Esophagus muscularis mucosa (tissue), 4 donors: ENCODE results near the gene SORBS1. TPM values are rescaled to one million over a fixed set of nuclear protein-coding genes. Genes with fewer than 3 reads are reported as not detected.

ENCODE experiments used
- DNase-seq: peaks from one replicate; pipeline ENCODE4 v3.0.0-alpha.2; 2017; ENCODE audit errors: extremely low spot score
- H3K27ac ChIP-seq, 4 donors: fragments of 200-600 bp; sonication (generic); replicated peaks in 1 of 4; 1 replicate in 3 of 4; 2 replicates in 1 of 4; pipeline ENCODE4 v1.5.1; 2016 to 2019; ENCODE audit warnings: mild to moderate bottlenecking in 1 of 4
- H3K27me3 ChIP-seq, 4 donors: fragments of 200-600 bp; sonication (generic); one replicate each; pipeline versions ENCODE4 v1.5.1 to v1.6.0; 2016 to 2019
- H3K36me3 ChIP-seq, 4 donors: fragments of 200-600 bp; sonication (generic); one replicate each; pipeline ENCODE4 v1.5.1; 2016 to 2019
- H3K4me1 ChIP-seq, 4 donors: fragments of 200-600 bp; sonication (generic); one replicate each; pipeline ENCODE4 v1.5.1; 2016 to 2019
- H3K4me3 ChIP-seq, 4 donors: fragments of 200-600 bp; sonication (generic); 1 replicate in 2 of 4; 2 replicates in 2 of 4; pipeline ENCODE4 v1.5.1; 2016 to 2019; ENCODE audit warnings: mild to moderate bottlenecking in 4 of 4, moderate library complexity in 1 of 4
- H3K9me3 ChIP-seq, 4 donors: fragments of 200-600 bp; sonication (generic); 1 replicate in 3 of 4; 2 replicates in 1 of 4; pipeline ENCODE4 v1.5.1; 2016 to 2019
- EP300 ChIP-seq: sonication (generic); formaldehyde crosslinking; IDR thresholded peaks from one replicate; pipeline ENCODE4 v1.6.1; 2017; ENCODE audit warnings: antibody characterized with exemption
- POLR2A ChIP-seq: fragments of 450-650 bp; IDR thresholded peaks from one replicate; pipeline ENCODE4 v1.6.1; 2017; ENCODE audit warnings: antibody characterized with exemption, moderate library complexity, mild to moderate bottlenecking, low read depth
- POLR2AphosphoS5 ChIP-seq, 2 donors: sonication (generic); formaldehyde crosslinking; IDR thresholded peaks; one replicate each; pipeline ENCODE4 v1.6.1; 2017; ENCODE audit warnings: antibody characterized with exemption in 2 of 2
- WGBS: methylation state at CpG from one replicate; pipeline ENCODE4 v1.1.5; 2018; 5-methylcytosine and 5-hydroxymethylcytosine counted together
- intact Hi-C: fragments of 100-400 bp; cut with DNase I; formaldehyde crosslinking; loops from one replicate; pipeline ENCODE4 v1.15.1; 2023
- total RNA-seq, 4 donors: library from RNA; depleted of rRNA; stranded (reverse); fragments of >200 nt; gene quantifications; one replicate each; pipeline versions ENCODE4 v1.1.0 to v1.2.1, GENCODE V29; 2016
- TF ChIP-seq, protein P1 (sequence below), 3 experiments: fragments of 200-600 bp in 2 of 3; fragments of 450-650 bp in 1 of 3; sonication (generic) in 2 of 3; IDR thresholded peaks; one replicate each; pipeline ENCODE4 v1.5.1; 2017 to 2019; ENCODE audit warnings: antibody characterized with exemption in 3 of 3, mild to moderate bottlenecking in 2 of 3, moderate library complexity in 1 of 3

Gene SORBS1
- total RNA-seq, 4 donors from 2014 or later, result 1,569 to 2,231 (median 1,854) TPM

DNA sequence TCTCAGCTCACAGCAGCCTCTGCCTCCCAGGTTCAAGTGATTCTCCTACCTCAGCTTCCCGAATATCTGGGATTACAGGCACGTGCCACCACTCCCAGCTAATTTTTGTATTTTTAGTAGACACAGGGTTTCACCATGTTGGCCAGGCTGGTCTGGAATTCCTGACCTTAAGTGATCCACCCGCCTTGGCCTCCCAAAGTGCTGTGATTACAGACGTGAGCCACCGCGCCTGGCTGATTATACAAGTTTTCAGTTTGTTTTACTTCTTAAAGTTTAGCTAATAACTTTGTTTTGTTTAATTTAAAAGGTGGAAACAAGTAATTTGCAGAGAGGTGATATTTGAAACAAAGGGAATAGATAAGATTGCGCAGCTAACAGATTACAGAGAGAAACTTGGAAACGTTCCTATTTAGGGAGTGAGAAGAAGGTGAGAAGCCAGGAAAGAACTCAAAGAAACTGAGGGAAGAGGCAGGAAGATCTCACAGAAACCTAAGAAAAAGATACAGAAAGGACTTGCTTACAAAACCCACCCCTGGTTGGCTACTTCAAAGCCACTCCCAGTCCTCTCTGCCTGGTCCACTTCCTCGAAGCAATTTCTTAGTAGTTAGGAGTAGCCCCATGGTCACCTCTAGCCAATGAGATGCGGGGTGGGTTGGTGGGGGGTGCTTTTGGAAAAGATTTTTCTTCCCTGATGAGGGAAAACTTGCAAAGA, 255.4 kb downstream of the SORBS1 start:
- Histone ChIP-seq H3K27ac (no peak overlapping the region), H3K9me3 (no peaks in the 10 kb centered on the region), H3K4me3 (no peak overlapping the region), H3K4me1 (peaks cover 19 to 24% (median 20%) of the 10 kb centered on the region in 4 donors), H3K36me3 (no peaks in the 10 kb centered on the region), H3K27me3 (no peaks in the 10 kb centered on the region)
- intact Hi-C loops, result no loop called here
- WGBS, result 67% methylated on average over 10 of the region's 10 CpGs
- no peak for DNase-seq
- no peak for TF ChIP-seq EP300
- TF ChIP-seq POLR2A, result no peak
- TF ChIP-seq POLR2AphosphoS5 (IDR thresholded peaks at IDR 0.05), result no peak
- TF ChIP-seq, protein P1, sequence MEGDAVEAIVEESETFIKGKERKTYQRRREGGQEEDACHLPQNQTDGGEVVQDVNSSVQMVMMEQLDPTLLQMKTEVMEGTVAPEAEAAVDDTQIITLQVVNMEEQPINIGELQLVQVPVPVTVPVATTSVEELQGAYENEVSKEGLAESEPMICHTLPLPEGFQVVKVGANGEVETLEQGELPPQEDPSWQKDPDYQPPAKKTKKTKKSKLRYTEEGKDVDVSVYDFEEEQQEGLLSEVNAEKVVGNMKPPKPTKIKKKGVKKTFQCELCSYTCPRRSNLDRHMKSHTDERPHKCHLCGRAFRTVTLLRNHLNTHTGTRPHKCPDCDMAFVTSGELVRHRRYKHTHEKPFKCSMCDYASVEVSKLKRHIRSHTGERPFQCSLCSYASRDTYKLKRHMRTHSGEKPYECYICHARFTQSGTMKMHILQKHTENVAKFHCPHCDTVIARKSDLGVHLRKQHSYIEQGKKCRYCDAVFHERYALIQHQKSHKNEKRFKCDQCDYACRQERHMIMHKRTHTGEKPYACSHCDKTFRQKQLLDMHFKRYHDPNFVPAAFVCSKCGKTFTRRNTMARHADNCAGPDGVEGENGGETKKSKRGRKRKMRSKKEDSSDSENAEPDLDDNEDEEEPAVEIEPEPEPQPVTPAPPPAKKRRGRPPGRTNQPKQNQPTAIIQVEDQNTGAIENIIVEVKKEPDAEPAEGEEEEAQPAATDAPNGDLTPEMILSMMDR (IDR thresholded peaks at IDR 0.05), result no peak

DNA sequence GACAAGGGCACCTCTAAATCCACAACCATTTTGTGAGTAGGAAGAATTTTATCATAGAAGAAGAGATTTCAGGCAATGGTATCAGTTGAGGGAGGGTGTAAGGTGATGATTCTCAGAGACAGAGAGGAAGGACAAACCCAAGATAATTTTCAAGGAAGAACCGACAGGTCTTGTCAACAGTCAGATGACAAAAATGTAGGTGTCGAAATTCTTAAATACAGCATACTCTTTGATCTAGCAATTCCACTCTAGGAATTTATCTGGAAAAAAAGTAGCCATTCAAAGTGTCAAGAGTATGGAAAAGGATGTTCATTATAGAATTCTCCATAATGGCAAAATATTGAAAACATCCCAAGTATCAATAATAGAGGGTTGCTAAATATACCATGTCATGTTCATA, 256.2 kb downstream of the SORBS1 start:
- WGBS, result 92% methylated on average over 2 of the region's 2 CpGs
- Histone ChIP-seq H3K9me3 (no peaks in the 10 kb centered on the region), H3K4me1 (peaks cover 11 to 18% (median 15%) of the 10 kb centered on the region in 4 donors), H3K36me3 (no peaks in the 10 kb centered on the region), H3K4me3 (no peak overlapping the region), H3K27me3 (no peaks in the 10 kb centered on the region), H3K27ac (no peak overlapping the region)
- DNase-seq, result no peak
- TF ChIP-seq POLR2A (no peak), POLR2AphosphoS5 (IDR thresholded peaks at IDR 0.05) (no peak), EP300 (no peak)
- TF ChIP-seq, protein P1 (IDR thresholded peaks at IDR 0.05), result no peak
- intact Hi-C loops, result no loop called here

- no peak for DNase-seq
- WGBS, result 83% methylated on average over 4 of the region's 4 CpGs
- Histone ChIP-seq H3K9me3 (no peaks in the 10 kb centered on the region), H3K4me3 (no peak overlapping the region), H3K4me1 (peaks cover 6 to 15% (median 12%) of the 10 kb centered on the region in 4 donors), H3K36me3 (no peaks in the 10 kb centered on the region), H3K27me3 (no peaks in the 10 kb centered on the region), H3K27ac (no peak overlapping the region)
- intact Hi-C loops, result no loop called here
- TF ChIP-seq POLR2A (no peak), EP300 (no peak)
- TF ChIP-seq, protein P1 (IDR thresholded peaks at IDR 0.05), result no peak
Observed at GRCh38 chr10:95304463-95304862, 256.7 kb downstream of the SORBS1 start.

DNA sequence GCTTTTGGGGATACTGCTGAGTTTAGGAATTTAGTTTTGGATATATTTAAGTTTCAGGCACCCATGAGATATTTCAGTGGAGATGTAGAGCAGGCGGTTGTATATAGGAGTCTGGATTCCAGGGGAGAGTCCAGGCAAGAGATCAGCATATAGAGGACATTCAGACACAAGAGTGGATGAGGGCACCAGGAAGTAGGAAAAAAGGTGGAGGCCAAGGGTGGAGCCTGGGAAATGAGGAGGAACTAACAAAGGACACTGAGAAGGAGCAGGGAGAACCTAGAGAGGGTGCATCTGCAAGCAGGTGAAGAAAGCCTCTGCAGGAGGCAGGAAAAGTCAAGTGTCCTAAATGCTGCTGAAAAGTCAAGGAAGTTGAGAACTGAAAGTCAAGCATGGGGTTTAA, 257.2 kb downstream of the SORBS1 start:
- Histone ChIP-seq H3K4me3 (no peak overlapping the region), H3K9me3 (no peaks in the 10 kb centered on the region), H3K27ac (no peak overlapping the region), H3K4me1 (peaks cover under 1 to 10% (median 7%) of the 10 kb centered on the region in 4 donors), H3K27me3 (no peaks in the 10 kb centered on the region), H3K36me3 (no peaks in the 10 kb centered on the region)
- TF ChIP-seq EP300 (no peak), POLR2A (no peak), POLR2AphosphoS5 (IDR thresholded peaks at IDR 0.05) (no peak)
- TF ChIP-seq, protein P1 (IDR thresholded peaks at IDR 0.05), result no peak
- DNase-seq, result no peak
- WGBS, result 97% methylated on average over 1 of the region's 1 CpG
- intact Hi-C loops, result no loop called here

- TF ChIP-seq EP300, result no peak
- TF ChIP-seq, protein P1 (IDR thresholded peaks at IDR 0.05), result no peak
- no peak for TF ChIP-seq POLR2AphosphoS5 (IDR thresholded peaks at IDR 0.05)
- no peak for TF ChIP-seq POLR2A
- 78% methylated on average over 8 of the region's 8 CpGs for WGBS
- Histone ChIP-seq H3K4me3 (no peak overlapping the region), H3K4me1 (peaks cover 0 to 6% (median 4%) of the 10 kb centered on the region in 4 donors), H3K9me3 (no peaks in the 10 kb centered on the region), H3K36me3 (no peaks in the 10 kb centered on the region), H3K27me3 (no peaks in the 10 kb centered on the region), H3K27ac (no peak overlapping the region)
- no peak for DNase-seq
- intact Hi-C loops, result no loop called here
Observed at GRCh38 chr10:95303535-95303934, 257.6 kb downstream of the SORBS1 start.
